HCT116 (cell line): ENCODE results near the gene WRAP53. TPM values are rescaled to one million over a fixed set of nuclear protein-coding genes. Genes with fewer than 3 reads are reported as not detected.

Source experiments
- ATAC-seq: fragments of 200-7000 bp; cut with Tn5 transposase; 2 replicates; pipeline ENCODE4 v1.9.1; 2020; ENCODE audit warnings: mild to moderate bottlenecking, moderate library complexity
- BruUV-seq: library from RNA; stranded (reverse); fragments of 400-500 nt; replicated peaks from 2 replicates; lab custom pipeline; 2021; lab: Mats Ljungman, UMichigan
- CTCF ChIA-PET: fragments of 300-600 bp; sonication (Branson Sonifier 250); formaldehyde crosslinking; loops from one replicate; lab custom pipeline; 2021; ENCODE audit warnings: antibody characterized with exemption; lab: Charles Lee
- POLR2A ChIA-PET: fragments of 300-600, 350-600 bp; sonication (Branson Sonifier 250); formaldehyde crosslinking; loops from one replicate; lab custom pipeline; 2021; ENCODE audit warnings: antibody characterized with exemption; lab: Charles Lee
- RAD21 ChIA-PET, 2 experiments: fragments of 300-600 bp; sonication (Branson Sonifier 250); formaldehyde crosslinking; loops; one replicate each; lab custom pipeline; 2023; ENCODE audit warnings: low total read pairs in 2 of 2; ENCODE audit not compliant: uncharacterized antibody in 2 of 2, unreplicated experiment in 2 of 2, low non-redundant PET in 1 of 2; lab: Charles Lee
- DNase-seq: peaks from one replicate; pipeline ENCODE4 v3.0.0-alpha.2; 2010; ENCODE audit warnings: low read depth, low spot score
- H2AFZ ChIP-seq: fragments of 200-600 bp; shearing (Covaris generic), sonication (generic); 2 replicates; pipeline ENCODE4 v1.6.1; 2017; ENCODE audit warnings: low read depth, mixed run types, mixed read lengths, antibody characterized with exemption, low read length; ENCODE audit not compliant: poor library complexity, severe bottlenecking
- H3K27ac ChIP-seq: 2 replicates; pipeline ENCODE4 v1.5.1; 2012; ENCODE audit warnings: low read depth, low read length
- H3K27me3 ChIP-seq: fragments of 200-600 bp; sonication (generic); 2 replicates; pipeline ENCODE4 v1.6.1; 2016; ENCODE audit warnings: mixed run types, low read length, mixed read lengths; ENCODE audit not compliant: insufficient read depth
- H3K36me3 ChIP-seq, 2 experiments: fragments of 200-500 bp in 1 of 2; fragments of 200-600 bp in 1 of 2; sonication (Bioruptor generic) in 1 of 2; sonication (generic) in 1 of 2; 2 replicates each; pipeline versions ENCODE4 v1.5.1 to v1.6.1; 2014 to 2016; ENCODE audit warnings: low read length in 2 of 2, inconsistent platforms in 1 of 2, mixed read lengths in 1 of 2, mixed run types in 1 of 2; ENCODE audit not compliant: insufficient read depth in 2 of 2, control insufficient read depth in 1 of 2
- H3K4me1 ChIP-seq, 2 experiments: fragments of 200-600 bp in 1 of 2; sonication (generic) in 1 of 2; 2 replicates each; pipeline versions ENCODE4 v1.5.1 to v1.6.1; 2012 to 2017; ENCODE audit warnings: low read length in 2 of 2, inconsistent platforms in 1 of 2, mild to moderate bottlenecking in 1 of 2, mixed read lengths in 1 of 2, mixed run types in 1 of 2, moderate library complexity in 1 of 2; ENCODE audit not compliant: insufficient read depth in 2 of 2, control insufficient read depth in 1 of 2
- H3K4me2 ChIP-seq: fragments of 200-600 bp; sonication (generic); 2 replicates; pipeline ENCODE4 v1.6.1; 2017; ENCODE audit warnings: mixed run types, low read length, mixed read lengths
- H3K4me3 ChIP-seq, 2 experiments: fragments of 200-600 bp in 1 of 2; sonication (generic) in 1 of 2; replicated peaks in 1 of 2; 2 replicates each; pipeline ENCODE4 v1.5.1; 2011 to 2016; ENCODE audit warnings: low read length in 2 of 2, control low read depth in 1 of 2, low read depth in 1 of 2, mild to moderate bottlenecking in 1 of 2, mixed read lengths in 1 of 2, mixed run types in 1 of 2
- H3K79me2 ChIP-seq: fragments of 200-600 bp; sonication (generic); 2 replicates; pipeline ENCODE4 v1.6.1; 2017; ENCODE audit warnings: mild to moderate bottlenecking, mixed run types, low read length, moderate library complexity, mixed read lengths; ENCODE audit not compliant: insufficient read depth
- H3K9ac ChIP-seq: fragments of 200-600 bp; sonication (generic); 2 replicates; pipeline ENCODE4 v1.6.1; 2016; ENCODE audit warnings: low read length, mixed read lengths
- H3K9me2 ChIP-seq: fragments of 200-600 bp; sonication (generic), shearing (Covaris generic); 2 replicates; pipeline ENCODE4 v1.6.1; 2017; ENCODE audit warnings: mixed run types, mild to moderate bottlenecking, moderate library complexity; ENCODE audit not compliant: insufficient read depth
- H3K9me3 ChIP-seq, 2 experiments: fragments of 200-500 bp in 1 of 2; fragments of 200-600 bp in 1 of 2; sonication (Bioruptor generic) in 1 of 2; sonication (generic) in 1 of 2; 2 replicates each; pipeline ENCODE4 v1.6.1; 2014 to 2017; ENCODE audit warnings: low read length in 2 of 2, mixed read lengths in 2 of 2, inconsistent platforms in 1 of 2, low read depth in 1 of 2, mild to moderate bottlenecking in 1 of 2, mixed run types in 1 of 2, moderate library complexity in 1 of 2; ENCODE audit not compliant: control insufficient read depth in 1 of 2, insufficient read depth in 1 of 2
- H4K20me1 ChIP-seq: fragments of 200-600 bp; sonication (generic), shearing (Covaris generic); 2 replicates; pipeline ENCODE4 v1.6.1; 2017; ENCODE audit warnings: mixed run types, mild to moderate bottlenecking, moderate library complexity; ENCODE audit not compliant: insufficient read depth
- ATF3 ChIP-seq: IDR thresholded peaks from 2 replicates; pipeline ENCODE4 v1.6.1; 2012
- CBX3 ChIP-seq: IDR thresholded peaks from 2 replicates; pipeline ENCODE4 v1.6.1; 2012; ENCODE audit warnings: low read depth
- EGR1 ChIP-seq: IDR thresholded peaks from 2 replicates; pipeline ENCODE4 v1.6.1; 2012; ENCODE audit warnings: low read depth
- ELF1 ChIP-seq: IDR thresholded peaks from 2 replicates; pipeline ENCODE4 v1.6.1; 2012; ENCODE audit warnings: low read depth, borderline replicate concordance
- EZH2 ChIP-seq: fragments of 200-600 bp; sonication (generic); IDR thresholded peaks from 2 replicates; pipeline ENCODE4 v1.6.1; 2017; ENCODE audit warnings: antibody characterized with exemption, mixed run types
- JUND ChIP-seq: IDR thresholded peaks from 2 replicates; pipeline ENCODE4 v1.6.1; 2012
- MAX ChIP-seq: IDR thresholded peaks from 2 replicates; pipeline ENCODE4 v1.6.1; 2012
- POLR2A ChIP-seq: IDR thresholded peaks from 2 replicates; pipeline ENCODE4 v1.7.0; 2011; ENCODE audit warnings: borderline replicate concordance; ENCODE audit not compliant: insufficient read depth, insufficient read length; ENCODE audit errors: extremely low read depth
- POLR2AphosphoS5 ChIP-seq: IDR thresholded peaks from 2 replicates; pipeline ENCODE4 v1.6.1; 2011; ENCODE audit warnings: mild to moderate bottlenecking, low read depth, low read length, moderate library complexity
- RAD21 ChIP-seq: IDR thresholded peaks from 2 replicates; pipeline ENCODE4 v1.6.1; 2012; ENCODE audit warnings: low read depth, mild to moderate bottlenecking
- REST ChIP-seq: IDR thresholded peaks from 2 replicates; pipeline ENCODE4 v1.6.1; 2012; ENCODE audit warnings: low read depth
- SIN3A ChIP-seq: IDR thresholded peaks from 2 replicates; pipeline ENCODE4 v1.6.1; 2012; ENCODE audit warnings: low read depth
- SRF ChIP-seq: IDR thresholded peaks from 2 replicates; pipeline ENCODE4 v1.6.1; 2012; ENCODE audit warnings: low read depth
- TCF7L2 ChIP-seq: IDR thresholded peaks from 2 replicates; pipeline ENCODE4 v1.7.0; 2011; ENCODE audit warnings: borderline replicate concordance, inconsistent platforms; ENCODE audit not compliant: insufficient read depth, insufficient read length; ENCODE audit errors: extremely low read depth
- ZBTB33 ChIP-seq: IDR thresholded peaks from 2 replicates; pipeline ENCODE4 v1.6.1; 2011; ENCODE audit warnings: mild to moderate bottlenecking, low read length, moderate library complexity; ENCODE audit not compliant: insufficient replicate concordance; ENCODE audit errors: extremely low read depth
- ZNF274 ChIP-seq: fragments of 200-500 bp; sonication (Bioruptor generic); IDR thresholded peaks from 2 replicates; pipeline ENCODE4 v1.6.1; 2014; ENCODE audit warnings: mild to moderate bottlenecking, low read depth, low read length, inconsistent platforms
- intact Hi-C: fragments of 100-400 bp; cut with micrococcal nuclease; formaldehyde crosslinking; loops from 2 replicates; pipeline ENCODE4 v1.10.0; 2022
- total RNA-seq: library from RNA; stranded (reverse); gene quantifications from one replicate; pipeline ENCODE4 v1.2.1, GENCODE V29; 2021; ENCODE audit not compliant: unreplicated experiment

Gene WRAP53
- total RNA-seq, 1 experiment from 2014 or later = 28.8 TPM

- BruUV-seq = no TSS peak
- intact Hi-C loops = no loop called here
- no peaks in the 10 kb centered on the region for H3K27me3 ChIP-seq
- peaks cover 3 to 5% of the 10 kb centered on the region in 2 experiments; a peak in 1 of 4 replicates for H3K36me3 ChIP-seq
- 0 out of 2 replicates have a peak, but pooled peaks cover under 1% of the 10 kb centered on the region for H3K9me2 ChIP-seq
- ChIA-PET CTCF (no interaction called here), RAD21 (no interaction called here), POLR2A (interaction anchor here (1.2 kb wide), 3 partner anchors 11 to 19 kb away, joined by 3 to 4 read pairs (median 4); partner anchors contain the start of gene TP53)
- no peaks in the 10 kb centered on the region for H3K9me3 ChIP-seq
- TF ChIP-seq TCF7L2 (no peak), SRF (no peak), ELF1 (no peak), RAD21 (no peak), POLR2AphosphoS5 (no peak), REST (no peak), ATF3 (no peak), POLR2A (no peak), CBX3 (no peak), EGR1 (no peak), ZBTB33 (no peak), EZH2 (no peak), SIN3A (no peak), MAX (no peak), JUND (no peak), ZNF274 (no peak)
- ATAC-seq (no peak), DNase-seq (no peak)
- no peak overlapping the region for H3K9ac ChIP-seq
- no peak overlapping the region for H2AFZ ChIP-seq
- H3K4me2 ChIP-seq = no peak overlapping the region
- no peak overlapping the region for H3K27ac ChIP-seq
- no peaks in the 10 kb centered on the region for H3K79me2 ChIP-seq
- H4K20me1 ChIP-seq = no peaks in the 10 kb centered on the region
- peaks cover 0 to 15% of the 10 kb centered on the region in 2 experiments; a peak in 1 of 4 replicates for H3K4me1 ChIP-seq
- H3K4me3 ChIP-seq = no peak overlapping the region
Measured at GRCh38 chr17:7705269-7706255, 17.3 kb downstream of the WRAP53 start.
